GM06990 (cell line): Measurements from ENCODE around the gene MINPP1.

Experiments
- DNase-seq: peaks from one replicate; pipeline ENCODE4 v3.0.0-alpha.2; 2011; ENCODE audit not compliant: insufficient read length; ENCODE audit errors: extremely low read depth
- H3K27me3 ChIP-seq: replicated peaks from 2 replicates; pipeline ENCODE4 v1.6.0; 2011; ENCODE audit warnings: low read length; ENCODE audit not compliant: control insufficient read depth, insufficient read depth
- H3K36me3 ChIP-seq: 2 replicates; pipeline ENCODE4 v1.5.1; 2011; ENCODE audit warnings: low read length; ENCODE audit not compliant: control insufficient read depth, insufficient read depth
- H3K4me3 ChIP-seq: replicated peaks from 2 replicates; pipeline ENCODE4 v1.5.1; 2011; ENCODE audit warnings: low read depth, mild to moderate bottlenecking, control low read depth, low read length
- CTCF ChIP-seq: IDR thresholded peaks from 2 replicates; pipeline ENCODE4 v1.5.1; 2011; ENCODE audit warnings: low read length, control low read depth, mild to moderate bottlenecking, inconsistent platforms; ENCODE audit not compliant: insufficient read depth, poor library complexity, severe bottlenecking

The MINPP1 gene

GRCh38 chr10:87538092-87539015, 33.7 kb downstream of the MINPP1 start:
- Histone ChIP-seq H3K4me3 (no peak overlapping the region), H3K36me3 (peaks cover 3% of the 10 kb centered on the region; the same call in 1 of the 2 replicates), H3K27me3 (no peaks in the 10 kb centered on the region)
- DNase-seq = no peak
- TF ChIP-seq CTCF = no peak

- no peak for TF ChIP-seq CTCF
- H3K27me3 ChIP-seq = no peaks in the 10 kb centered on the region
- H3K4me3 ChIP-seq = no peak overlapping the region
- no peak for DNase-seq
- peaks cover 3% of the 10 kb centered on the region; the same call in 1 of the 2 replicates for H3K36me3 ChIP-seq
Measured at GRCh38 chr10:87541114-87541513, 36.4 kb downstream of the MINPP1 start.

GRCh38 chr10:87544721-87545120, 40.0 kb downstream of the MINPP1 start:
- no peaks in the 10 kb centered on the region for H3K27me3 ChIP-seq
- TF ChIP-seq CTCF = no peak
- H3K4me3 ChIP-seq = no peak overlapping the region
- peaks cover 3% of the 10 kb centered on the region; the same call in 1 of the 2 replicates for H3K36me3 ChIP-seq
- no peak for DNase-seq

- Histone ChIP-seq H3K4me3 (no peak overlapping the region), H3K27me3 (no peaks in the 10 kb centered on the region), H3K36me3 (peaks cover 3% of the 10 kb centered on the region; the same call in 1 of the 2 replicates)
- no peak for DNase-seq
- no peak for TF ChIP-seq CTCF
Measured at GRCh38 chr10:87545783-87546182, 41.1 kb downstream of the MINPP1 start.

- DNase-seq = no peak
- H3K36me3 ChIP-seq = peaks cover 3% of the 10 kb centered on the region; the same call in 1 of the 2 replicates
- H3K27me3 ChIP-seq = no peaks in the 10 kb centered on the region
- no peak for TF ChIP-seq CTCF
- H3K4me3 ChIP-seq = no peak overlapping the region
Measured at GRCh38 chr10:87546210-87546609, 41.5 kb downstream of the MINPP1 start.
